Keratinocyte (primary cell): ENCODE results near the gene TCF7L2. TPM values are rescaled to one million over a fixed set of nuclear protein-coding genes. Genes with fewer than 3 reads are reported as not detected.

Experiments
- DNase-seq: peaks from one replicate; pipeline ENCODE4 v3.0.0-alpha.2; 2011; ENCODE audit warnings: low read depth, missing footprints, low spot score
- FAIRE-seq: peaks from 2 replicates; lab custom pipeline; 2011; peaks lifted over from hg19 to GRCh38; lab: Jason Lieb, UNC
- H2AFZ ChIP-seq: 2 replicates; pipeline ENCODE4 v1.6.0; 2012; ENCODE audit warnings: low read length, control low read depth, inconsistent platforms; ENCODE audit not compliant: control insufficient read depth
- H3K27ac ChIP-seq: 2 replicates; pipeline ENCODE4 v1.5.1; 2011; ENCODE audit warnings: low read length; ENCODE audit not compliant: control insufficient read depth, insufficient read depth
- H3K27me3 ChIP-seq: 3 replicates; pipeline ENCODE4 v1.6.0; 2011; ENCODE audit warnings: low read length; ENCODE audit not compliant: control insufficient read depth, insufficient read depth; ENCODE audit errors: extremely low read depth
- H3K36me3 ChIP-seq, 2 experiments: 2 replicates in 1 of 2; 3 replicates in 1 of 2; pipeline ENCODE4 v1.5.1; 2011; ENCODE audit warnings: low read length in 2 of 2, mild to moderate bottlenecking in 1 of 2; ENCODE audit not compliant: control insufficient read depth in 2 of 2, insufficient read depth in 2 of 2; ENCODE audit errors: extremely low read depth in 1 of 2
- H3K4me1 ChIP-seq: 3 replicates; pipeline ENCODE4 v1.5.1; 2011; ENCODE audit warnings: low read length; ENCODE audit not compliant: control insufficient read depth, insufficient read depth; ENCODE audit errors: extremely low read depth
- H3K4me2 ChIP-seq: 3 replicates; pipeline ENCODE4 v1.6.0; 2011; ENCODE audit warnings: low read depth, low read length; ENCODE audit not compliant: control insufficient read depth, insufficient read depth; ENCODE audit errors: extremely low read depth
- H3K4me3 ChIP-seq, 3 experiments: fragments of 200-600 bp in 1 of 3; sonication (generic) in 1 of 3; 2 replicates in 2 of 3; 3 replicates in 1 of 3; pipeline ENCODE4 v1.5.1; 2011 to 2016; ENCODE audit warnings: low read length in 3 of 3, mild to moderate bottlenecking in 3 of 3, control low read depth in 2 of 3, inconsistent platforms in 1 of 3, low read depth in 1 of 3, mixed read lengths in 1 of 3, mixed run types in 1 of 3, moderate library complexity in 1 of 3; ENCODE audit not compliant: control insufficient read depth in 2 of 3, insufficient read depth in 2 of 3; ENCODE audit errors: extremely low read depth in 1 of 3
- H3K79me2 ChIP-seq: 2 replicates; pipeline ENCODE4 v1.6.0; 2012; ENCODE audit warnings: low read length; ENCODE audit not compliant: control insufficient read depth, insufficient read depth
- H3K9ac ChIP-seq: 3 replicates; pipeline ENCODE4 v1.6.0; 2011; ENCODE audit warnings: low read length; ENCODE audit not compliant: control insufficient read depth, insufficient read depth; ENCODE audit errors: extremely low read depth
- H3K9me1 ChIP-seq: 3 replicates; pipeline ENCODE4 v1.6.0; 2011; ENCODE audit warnings: low read length; ENCODE audit not compliant: control insufficient read depth, insufficient read depth; ENCODE audit errors: extremely low read depth
- H3K9me3 ChIP-seq: 2 replicates; pipeline ENCODE4 v1.5.1; 2012; ENCODE audit warnings: low read depth, low read length; ENCODE audit not compliant: control insufficient read depth
- H4K20me1 ChIP-seq: 3 replicates; pipeline ENCODE4 v1.6.0; 2011; ENCODE audit warnings: low read length; ENCODE audit not compliant: control insufficient read depth, insufficient read depth; ENCODE audit errors: extremely low read depth
- EZH2 ChIP-seq: IDR thresholded peaks from one replicate; pipeline ENCODE4 v1.6.1; 2012; ENCODE audit warnings: inconsistent platforms, mild to moderate bottlenecking, low read length, moderate library complexity
- dilution Hi-C: fragments of 300-500 bp; cut with MboI; formaldehyde crosslinking; loops from one replicate; pipeline ENCODE4 v1.7.0; 2020; ENCODE audit warnings: low sequenced_read_pairs; ENCODE audit not compliant: extremely low pct_ligation_motif_present
- polyA plus RNA-seq, 5 experiments: library from polyadenylated mRNA; depleted of rRNA in 3 of 5; stranded (reverse) in 3 of 5; stranded (forward) in 1 of 5; unstranded in 1 of 5; fragments of >200 nt; gene quantifications; 1 replicate in 1 of 5; 2 replicates in 3 of 5; 3 replicates in 1 of 5; pipeline versions ENCODE4 v1.2.1 to v1.2.3, GENCODE V29; 2011 to 2012; ENCODE audit warnings: missing spikeins in 2 of 5, low read depth in 1 of 5, low replicate concordance in 1 of 5
- TF ChIP-seq, protein P1 (sequence below), 3 experiments: IDR thresholded peaks in 1 of 3; conservative IDR thresholded peaks in 1 of 3; optimal IDR thresholded peaks in 1 of 3; 2 replicates in 2 of 3; 3 replicates in 1 of 3; pipeline versions ENCODE3 to v1.5.1; 2011; ENCODE audit warnings: low read length in 3 of 3, mild to moderate bottlenecking in 3 of 3, moderate library complexity in 2 of 3, control low read depth in 1 of 3, inconsistent platforms in 1 of 3; ENCODE audit not compliant: insufficient read depth in 2 of 3; ENCODE audit errors: extremely low read depth in 1 of 3

The TCF7L2 gene
- polyA plus RNA-seq, 1 donor (not counting 4 experiments of a cell fraction or from before 2014, with no cell fraction given): 2.5 TPM

DNA sequence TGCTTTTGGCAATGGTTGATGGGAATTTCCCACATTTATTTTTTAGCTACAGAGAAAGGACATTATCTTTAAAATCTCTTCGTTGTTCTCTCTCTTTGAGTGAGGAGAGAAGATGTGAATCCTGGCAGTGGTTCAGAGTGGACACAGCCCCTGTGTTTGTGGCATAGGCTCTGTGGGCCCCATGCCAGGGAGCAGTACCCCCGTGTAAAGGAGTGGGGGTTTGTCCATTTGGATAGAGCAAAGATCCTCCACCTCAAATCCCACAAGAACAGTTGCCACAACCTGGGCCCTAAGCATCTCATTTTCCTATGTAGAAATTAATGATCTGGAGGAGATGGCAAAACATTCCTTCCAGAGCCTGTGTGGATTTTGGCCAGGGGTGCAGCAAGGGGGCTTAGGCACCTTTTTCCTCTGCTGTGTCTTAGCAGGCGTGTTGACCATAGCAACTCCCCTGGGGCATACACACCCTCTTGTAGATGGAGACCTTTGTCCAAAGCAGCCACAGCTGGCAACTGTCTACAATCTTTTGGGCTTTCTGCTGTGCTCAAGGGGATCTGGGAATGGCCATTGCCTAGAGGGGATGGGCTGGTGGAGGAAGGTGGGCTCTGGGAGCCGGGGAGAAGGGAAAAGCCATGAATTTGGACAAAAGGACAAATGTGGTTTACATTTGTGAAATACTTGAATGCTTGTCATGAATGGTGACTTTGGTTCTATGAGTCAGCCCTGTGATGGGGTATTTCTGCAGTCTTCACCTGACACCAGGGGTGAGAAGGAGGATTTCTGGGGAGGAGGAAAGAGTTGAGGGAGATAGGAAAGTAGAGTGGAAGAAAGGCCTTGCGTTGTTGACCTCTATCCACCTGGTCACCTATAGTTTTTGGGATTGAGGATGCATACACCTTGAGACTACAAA is 92.0 kb downstream of the TCF7L2 start:
- DNase-seq (no peak), FAIRE-seq (no peak)
- Histone ChIP-seq H3K9ac (no peak overlapping the region), H3K4me1 (peaks cover 11% of the 10 kb centered on the region), H3K36me3 (no peaks in the 10 kb centered on the region), H3K27me3 (no peaks in the 10 kb centered on the region), H3K9me3 (no peaks in the 10 kb centered on the region), H3K9me1 (no peaks in the 10 kb centered on the region), H3K4me3 (no peak overlapping the region), H4K20me1 (no peaks in the 10 kb centered on the region), H3K79me2 (no peaks in the 10 kb centered on the region), H3K27ac (no peak overlapping the region), H3K4me2 (no peak overlapping the region), H2AFZ (no peak overlapping the region)
- dilution Hi-C loops: no loop called here
- no peak for TF ChIP-seq EZH2
- TF ChIP-seq, protein P1, sequence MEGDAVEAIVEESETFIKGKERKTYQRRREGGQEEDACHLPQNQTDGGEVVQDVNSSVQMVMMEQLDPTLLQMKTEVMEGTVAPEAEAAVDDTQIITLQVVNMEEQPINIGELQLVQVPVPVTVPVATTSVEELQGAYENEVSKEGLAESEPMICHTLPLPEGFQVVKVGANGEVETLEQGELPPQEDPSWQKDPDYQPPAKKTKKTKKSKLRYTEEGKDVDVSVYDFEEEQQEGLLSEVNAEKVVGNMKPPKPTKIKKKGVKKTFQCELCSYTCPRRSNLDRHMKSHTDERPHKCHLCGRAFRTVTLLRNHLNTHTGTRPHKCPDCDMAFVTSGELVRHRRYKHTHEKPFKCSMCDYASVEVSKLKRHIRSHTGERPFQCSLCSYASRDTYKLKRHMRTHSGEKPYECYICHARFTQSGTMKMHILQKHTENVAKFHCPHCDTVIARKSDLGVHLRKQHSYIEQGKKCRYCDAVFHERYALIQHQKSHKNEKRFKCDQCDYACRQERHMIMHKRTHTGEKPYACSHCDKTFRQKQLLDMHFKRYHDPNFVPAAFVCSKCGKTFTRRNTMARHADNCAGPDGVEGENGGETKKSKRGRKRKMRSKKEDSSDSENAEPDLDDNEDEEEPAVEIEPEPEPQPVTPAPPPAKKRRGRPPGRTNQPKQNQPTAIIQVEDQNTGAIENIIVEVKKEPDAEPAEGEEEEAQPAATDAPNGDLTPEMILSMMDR (optimal IDR thresholded peaks at IDR 0.05 in 1 of 3, IDR thresholded peaks at IDR 0.05 in 1 of 3, conservative IDR thresholded peaks at IDR 0.05 in 1 of 3; ENCODE audit: extremely low read depth in 1 of 3, insufficient read depth in 2 of 3, low read length in 3 of 3): no peak

GRCh38 chr10:113042868-113043267 is 92.8 kb downstream of the TCF7L2 start:
- no peaks in the 10 kb centered on the region for H3K27me3 ChIP-seq
- TF ChIP-seq EZH2: no peak
- TF ChIP-seq, protein P1 (optimal IDR thresholded peaks at IDR 0.05 in 1 of 3, IDR thresholded peaks at IDR 0.05 in 1 of 3, conservative IDR thresholded peaks at IDR 0.05 in 1 of 3; ENCODE audit: extremely low read depth in 1 of 3, insufficient read depth in 2 of 3, low read length in 3 of 3): no peak
- no peaks in the 10 kb centered on the region for H3K79me2 ChIP-seq
- dilution Hi-C loops: no loop called here
- no peak overlapping the region for H3K4me2 ChIP-seq
- no peak for DNase-seq
- H2AFZ ChIP-seq: no peak overlapping the region
- H3K36me3 ChIP-seq: no peaks in the 10 kb centered on the region
- no peak overlapping the region for H3K4me3 ChIP-seq
- H3K9me3 ChIP-seq: no peaks in the 10 kb centered on the region
- H3K27ac ChIP-seq: no peak overlapping the region
- no peaks in the 10 kb centered on the region for H4K20me1 ChIP-seq
- H3K9me1 ChIP-seq: no peaks in the 10 kb centered on the region
- peaks cover 14% of the 10 kb centered on the region for H3K4me1 ChIP-seq
- no peak for FAIRE-seq
- no peak overlapping the region for H3K9ac ChIP-seq
